Type B pancreatic cell (in vitro differentiated cells): ENCODE measurements around the gene KPNA6. TPM values are rescaled to one million over a fixed set of nuclear protein-coding genes. Genes with fewer than 3 reads are reported as not detected.
A peak's percentile ranks its signal among the peaks of the same experiment; 100 is the strongest.

Experiments used
- DNase-seq: peaks from one replicate; pipeline ENCODE4 v3.0.0; 2021; ENCODE audit warnings: mixed read lengths; ENCODE audit not compliant: unreplicated experiment; ENCODE audit errors: extremely low spot score
- H3K27ac Mint-ChIP-seq: 2 replicates; pipeline ENCODE4 v1.8.0; 2021; ENCODE audit warnings: mild to moderate bottlenecking, mixed read lengths
- H3K27me3 Mint-ChIP-seq: 2 replicates; pipeline ENCODE4 v1.8.0; 2021; ENCODE audit warnings: mixed read lengths
- H3K36me3 Mint-ChIP-seq: 2 replicates; pipeline ENCODE4 v1.8.0; 2021; ENCODE audit warnings: mixed read lengths
- H3K4me1 Mint-ChIP-seq: one replicate; pipeline ENCODE4 v1.8.0; 2021; ENCODE audit warnings: mixed read lengths; ENCODE audit not compliant: unreplicated experiment
- H3K4me3 Mint-ChIP-seq: 2 replicates; pipeline ENCODE4 v1.8.0; 2021; ENCODE audit warnings: mild to moderate bottlenecking, mixed read lengths
- H3K9me3 Mint-ChIP-seq: 2 replicates; pipeline ENCODE4 v1.8.0; 2021; ENCODE audit warnings: mixed read lengths
- CTCF ChIP-seq: fragments of 200-600 bp; sonication (generic); conservative IDR thresholded peaks from 2 replicates; pipeline ENCODE4 v1.5.0; 2021; ENCODE audit warnings: antibody characterized with exemption, mild to moderate bottlenecking
- total RNA-seq: library from RNA; stranded (reverse); gene quantifications from 2 replicates; pipeline ENCODE4 v1.2.1, GENCODE V29; 2021; ENCODE audit warnings: low replicate concordance

Gene KPNA6
- total RNA-seq, 1 donor from 2014 or later, result 76.2 TPM

DNA sequence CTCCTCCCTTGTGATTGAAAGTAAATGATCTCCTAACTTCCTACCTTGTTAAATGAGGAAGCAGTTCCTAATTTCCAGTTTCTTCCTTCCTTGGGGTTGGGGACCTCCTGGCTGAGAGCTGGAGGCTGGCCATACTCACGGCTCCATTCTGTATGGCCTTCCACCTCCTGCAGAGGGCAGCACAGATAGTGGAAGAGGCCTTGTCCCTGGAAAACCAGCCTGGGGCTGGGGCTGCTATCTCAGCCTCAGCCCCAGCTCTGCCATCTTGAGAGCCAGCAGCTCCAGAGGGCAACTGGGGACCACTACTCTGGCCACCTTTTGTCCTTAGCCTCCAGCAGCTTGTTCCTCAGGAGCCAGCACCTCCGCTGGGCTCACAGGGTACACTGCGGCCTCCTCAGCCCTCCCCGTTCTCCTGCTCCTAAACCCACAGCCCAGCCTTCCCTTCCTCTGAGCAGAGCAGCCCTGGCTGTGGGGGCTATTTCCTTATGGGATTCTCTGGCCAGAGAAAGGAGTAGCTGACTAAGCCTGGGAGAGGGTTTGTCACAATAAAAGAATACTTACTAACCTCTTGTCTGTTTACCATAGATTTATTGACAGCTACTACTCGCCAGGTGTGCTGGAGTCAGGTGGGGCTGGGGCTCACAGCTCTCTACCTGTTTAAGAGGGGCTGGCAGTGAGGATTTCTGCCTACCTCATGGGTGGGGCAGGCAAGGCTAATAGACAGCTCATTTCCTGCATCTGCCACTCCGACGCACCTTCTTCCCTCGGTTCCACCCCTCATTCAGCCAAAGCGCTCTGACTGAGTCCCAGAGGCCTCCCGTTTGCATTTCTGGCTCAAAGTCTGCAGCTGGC lies 108.0 kb downstream of the KPNA6 start:
- Mint-ChIP-seq H3K4me3 (peak overlapping the region; percentile 4), H3K4me1 (peaks cover 12% of the 10 kb centered on the region), H3K36me3 (peaks cover 3% of the 10 kb centered on the region), H3K9me3 (no peaks in the 10 kb centered on the region), H3K27ac (peak overlapping the region; percentile 56), H3K27me3 (no peaks in the 10 kb centered on the region)
- peak; percentile 83 for TF ChIP-seq CTCF
- no peak for DNase-seq

GRCh38 chr1:32216566-32216965 lies 108.7 kb downstream of the KPNA6 start:
- no peaks in the 10 kb centered on the region for H3K9me3 Mint-ChIP-seq
- H3K27me3 Mint-ChIP-seq, result no peaks in the 10 kb centered on the region
- peaks cover 17% of the 10 kb centered on the region for H3K4me1 Mint-ChIP-seq
- no peak for TF ChIP-seq CTCF
- no peak overlapping the region for H3K4me3 Mint-ChIP-seq
- peak overlapping the region; percentile 39 for H3K27ac Mint-ChIP-seq
- DNase-seq, result no peak
- peaks cover 3% of the 10 kb centered on the region for H3K36me3 Mint-ChIP-seq

DNA sequence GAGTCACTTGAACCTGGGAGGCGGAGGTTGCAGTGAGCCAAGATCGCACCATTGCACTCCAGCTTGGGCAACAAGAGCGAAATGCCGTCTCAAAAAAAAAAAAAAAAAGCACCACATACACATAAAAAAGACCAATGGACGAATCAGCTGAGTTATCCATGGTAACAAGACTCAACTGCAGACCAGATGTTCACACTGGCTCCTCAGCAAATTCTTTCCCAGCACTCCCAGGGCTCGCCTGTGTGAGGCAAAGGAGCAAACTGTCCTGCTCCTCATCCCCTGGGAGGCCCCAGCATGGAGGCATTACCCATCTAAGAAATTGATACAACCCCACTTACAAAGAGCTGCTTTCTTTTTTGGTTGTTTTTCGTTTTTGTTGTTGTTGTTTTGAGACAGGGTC lies 111.2 kb downstream of the KPNA6 start:
- no peak for TF ChIP-seq CTCF
- H3K9me3 Mint-ChIP-seq, result no peaks in the 10 kb centered on the region
- H3K4me1 Mint-ChIP-seq, result peaks cover 18% of the 10 kb centered on the region
- no peak for DNase-seq
- no peak overlapping the region for H3K27ac Mint-ChIP-seq
- peak overlapping the region; percentile 63 for H3K4me3 Mint-ChIP-seq
- peaks cover 5% of the 10 kb centered on the region for H3K36me3 Mint-ChIP-seq
- H3K27me3 Mint-ChIP-seq, result no peaks in the 10 kb centered on the region

DNA sequence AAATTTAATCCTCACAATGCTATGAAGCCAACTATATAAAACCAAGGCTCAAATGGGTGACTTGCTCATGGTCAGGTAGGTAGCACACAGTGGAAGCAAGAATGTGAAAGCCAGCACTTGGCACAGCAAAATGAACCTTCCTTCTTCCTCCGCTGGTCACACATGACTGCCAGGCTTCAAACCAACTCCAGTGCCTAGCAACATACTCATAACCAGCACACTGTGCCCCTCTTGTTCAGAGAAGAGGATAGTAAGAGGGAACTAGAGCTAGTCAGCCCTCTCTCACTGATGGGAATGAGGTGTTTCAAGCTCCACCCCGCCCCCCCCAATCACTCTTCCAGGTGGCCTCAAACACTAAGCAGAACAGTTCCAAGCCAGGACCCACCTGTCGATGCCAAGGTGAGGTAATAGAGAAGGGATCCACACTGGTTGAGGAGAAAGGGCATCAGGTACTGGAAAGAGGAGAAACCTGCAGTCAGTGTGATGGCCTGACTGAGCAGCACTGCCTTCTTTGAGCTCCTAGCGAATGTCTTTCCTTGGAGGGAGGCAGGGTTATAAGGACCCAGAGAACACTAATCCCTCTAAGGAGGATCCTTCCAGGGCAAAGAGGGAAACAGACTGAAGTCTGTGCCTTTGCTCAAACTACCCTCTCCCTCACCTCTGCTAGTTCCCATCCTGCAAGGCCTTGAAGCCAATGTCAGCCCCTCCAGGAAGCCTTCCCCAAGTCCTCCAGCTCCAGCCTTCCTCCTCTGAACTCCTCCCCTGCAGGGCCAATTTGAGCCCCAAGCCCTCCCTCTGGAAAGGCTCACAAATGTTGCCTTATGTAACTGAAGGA lies 113.1 kb downstream of the KPNA6 start:
- Mint-ChIP-seq H3K27me3 (no peaks in the 10 kb centered on the region), H3K9me3 (no peaks in the 10 kb centered on the region), H3K27ac (peak overlapping the region; percentile 98), H3K4me1 (peaks cover 18% of the 10 kb centered on the region), H3K36me3 (peaks cover 13% of the 10 kb centered on the region), H3K4me3 (peak overlapping the region; percentile 98)
- DNase-seq, result no peak
- TF ChIP-seq CTCF, result no peak

DNA sequence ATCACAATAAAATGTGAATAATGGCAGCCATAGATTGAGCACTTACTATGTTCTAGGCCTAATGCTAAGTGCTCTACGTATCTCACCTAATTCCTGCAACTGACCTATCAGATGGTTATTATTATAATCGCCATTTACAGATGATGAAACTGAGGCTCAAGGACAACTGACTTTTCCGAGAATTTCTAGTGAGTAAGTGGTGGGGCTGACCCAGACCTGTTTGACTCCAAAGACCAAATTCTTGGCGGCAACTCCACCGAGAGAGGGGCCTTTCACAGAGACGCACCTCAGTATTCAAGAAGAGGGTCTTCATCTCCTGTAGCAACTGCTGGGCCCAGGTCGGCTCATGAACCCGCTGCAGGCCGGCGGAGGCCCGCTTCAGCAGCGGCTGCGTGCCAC lies 113.7 kb downstream of the KPNA6 start:
- no peak for DNase-seq
- peak overlapping the region; percentile 98 for H3K4me3 Mint-ChIP-seq
- peaks cover 13% of the 10 kb centered on the region for H3K36me3 Mint-ChIP-seq
- no peaks in the 10 kb centered on the region for H3K27me3 Mint-ChIP-seq
- H3K27ac Mint-ChIP-seq, result peak overlapping the region; percentile 98
- no peak for TF ChIP-seq CTCF
- peaks cover 18% of the 10 kb centered on the region for H3K4me1 Mint-ChIP-seq
- H3K9me3 Mint-ChIP-seq, result no peaks in the 10 kb centered on the region
